Esophagus mucosa (tissue), 1 donor: ENCODE results near the gene TREML1. TPM values are rescaled to one million over a fixed set of nuclear protein-coding genes. Genes with fewer than 3 reads are reported as not detected.

Source experiments
- ATAC-seq: fragments of 200-7000 bp; cut with Tn5 transposase; one replicate; pipeline ENCODE4 v1.9.1; 2020
- total RNA-seq: library from RNA; stranded (reverse); gene quantifications from one replicate; pipeline ENCODE4 v1.2.4, GENCODE V29; 2023
- donor health status: DM: yes; HTN: yes; CAD: no.

The TREML1 gene
- total RNA-seq, 1 donor from 2014 or later, result 0.16 TPM

- ATAC-seq, result no peak
Measured at GRCh38 chr6:41177287-41177686, 23.1 kb upstream of the TREML1 start.

GRCh38 chr6:41176189-41176588, 22.0 kb upstream of the TREML1 start:
- ATAC-seq, result no peak

- ATAC-seq, result no peak
Measured at GRCh38 chr6:41175084-41175483, 20.9 kb upstream of the TREML1 start.

GRCh38 chr6:41174610-41175009, 20.5 kb upstream of the TREML1 start:
- no peak for ATAC-seq

- no peak for ATAC-seq
Measured at GRCh38 chr6:41171908-41172307, 17.8 kb upstream of the TREML1 start.

- no peak for ATAC-seq
Measured at GRCh38 chr6:41170547-41171160, 16.5 kb upstream of the TREML1 start.

GRCh38 chr6:41167173-41167963, 13.2 kb upstream of the TREML1 start:
- no peak for ATAC-seq

- no peak for ATAC-seq
Measured at GRCh38 chr6:41164551-41165120, 10.5 kb upstream of the TREML1 start.

- no peak for ATAC-seq
Measured at GRCh38 chr6:41163419-41163717, 9.2 kb upstream of the TREML1 start.

- no peak for ATAC-seq
Measured at GRCh38 chr6:41162687-41163418, 8.7 kb upstream of the TREML1 start, which contains the start of gene TREM2. TSS of gene TREM2 (minus strand) at chr6:41163116. CDS start at chr6:41163082, 34 bp downstream.

GRCh38 chr6:41161851-41162552, 7.9 kb upstream of the TREML1 start:
- no peak for ATAC-seq

- ATAC-seq, result peak; percentile 29
Measured at GRCh38 chr6:41161380-41161779, 7.2 kb upstream of the TREML1 start.

- no peak for ATAC-seq
Measured at GRCh38 chr6:41160933-41161332, 6.8 kb upstream of the TREML1 start.

- no peak for ATAC-seq
Measured at GRCh38 chr6:41159415-41160082, 5.4 kb upstream of the TREML1 start.

- no peak for ATAC-seq
Measured at GRCh38 chr6:41157323-41157722, 3.2 kb upstream of the TREML1 start.

GRCh38 chr6:41156771-41157170, 2.6 kb upstream of the TREML1 start:
- no peak for ATAC-seq

GRCh38 chr6:41156001-41156400, 1.9 kb upstream of the TREML1 start:
- no peak for ATAC-seq

GRCh38 chr6:41155132-41155805, 1.1 kb upstream of the TREML1 start:
- ATAC-seq, result no peak

- ATAC-seq, result no peak
Measured at GRCh38 chr6:41153451-41153850, 696 bp downstream of the TREML1 start.

- no peak for ATAC-seq
Measured at GRCh38 chr6:41150671-41151070, 3.5 kb downstream of the TREML1 start.

- ATAC-seq, result no peak
Measured at GRCh38 chr6:41147917-41148316, 6.2 kb downstream of the TREML1 start.

- no peak for ATAC-seq
Measured at GRCh38 chr6:41136911-41137310, 17.2 kb downstream of the TREML1 start.
